Islet precursor cell (in vitro differentiated cells): ENCODE results near the gene SPTBN1.

ENCODE experiments used
- DNase-seq: peaks from one replicate; pipeline ENCODE4 v3.0.0-alpha.2; 2018

Gene SPTBN1

GRCh38 chr2:54434711-54435110 is 21.4 kb upstream of the SPTBN1 start:
- DNase-seq: no peak

GRCh38 chr2:54435325-54436226 is 20.6 kb upstream of the SPTBN1 start:
- no peak for DNase-seq

DNA sequence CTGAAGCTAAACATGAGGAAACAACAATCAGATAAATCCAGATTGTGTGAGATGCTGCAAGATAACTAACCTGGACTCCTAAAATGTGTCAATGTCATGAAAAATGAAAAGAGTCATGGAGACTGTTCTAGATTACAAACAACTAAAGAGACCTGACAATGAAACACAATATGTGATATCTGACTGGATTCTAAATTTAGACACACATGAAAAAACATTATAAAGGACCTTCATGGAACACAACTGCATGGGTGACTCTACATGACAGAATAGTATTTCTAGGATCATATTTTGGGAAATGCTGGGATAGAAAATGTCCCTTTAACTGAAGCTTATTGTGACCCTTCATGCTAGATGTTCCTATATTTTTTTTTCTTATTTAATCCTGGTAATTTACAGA is 18.5 kb upstream of the SPTBN1 start:
- no peak for DNase-seq

DNA sequence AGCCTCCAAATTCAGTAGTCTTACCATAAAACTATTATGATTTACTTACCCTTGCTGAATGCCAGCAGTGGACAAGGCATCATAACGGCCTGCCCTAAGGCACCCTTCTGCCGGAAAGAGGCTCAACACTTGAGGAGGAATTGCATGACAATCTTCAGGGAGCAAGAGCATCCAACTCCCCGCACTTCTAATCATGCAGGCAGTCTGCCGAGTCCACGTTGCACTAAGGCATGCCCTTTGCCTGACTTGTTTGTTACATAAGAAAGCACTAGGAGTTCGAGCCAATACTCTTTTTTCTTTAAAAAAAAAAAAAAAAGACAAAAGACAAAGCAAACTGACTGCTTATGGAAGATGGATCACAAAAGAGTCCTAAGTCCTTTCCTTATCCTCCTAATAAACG is 17.9 kb upstream of the SPTBN1 start:
- no peak for DNase-seq

DNA sequence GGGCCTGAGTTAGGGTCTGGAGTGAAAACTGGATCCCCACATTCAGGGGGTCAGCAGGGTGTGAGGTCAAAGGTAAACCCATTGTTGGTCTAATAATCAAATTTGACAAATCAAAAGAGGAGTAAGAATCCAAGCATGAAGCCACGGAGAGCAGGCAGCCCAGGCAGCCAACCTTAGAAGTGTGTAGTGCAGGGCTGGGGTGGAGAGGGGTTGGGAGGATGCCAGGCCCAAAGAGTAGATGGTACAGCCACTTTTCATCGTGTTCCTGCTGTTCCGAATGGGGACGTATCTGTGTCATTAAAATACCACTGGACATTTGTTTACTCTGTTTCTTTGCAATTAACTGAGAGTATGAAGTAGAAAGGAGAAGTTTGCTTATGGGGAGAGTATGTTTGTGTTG is 16.5 kb upstream of the SPTBN1 start:
- DNase-seq: no peak

- no peak for DNase-seq
These were observed 16.1 kb upstream of the SPTBN1 start for GRCh38 chr2:54440050-54440449.

DNA sequence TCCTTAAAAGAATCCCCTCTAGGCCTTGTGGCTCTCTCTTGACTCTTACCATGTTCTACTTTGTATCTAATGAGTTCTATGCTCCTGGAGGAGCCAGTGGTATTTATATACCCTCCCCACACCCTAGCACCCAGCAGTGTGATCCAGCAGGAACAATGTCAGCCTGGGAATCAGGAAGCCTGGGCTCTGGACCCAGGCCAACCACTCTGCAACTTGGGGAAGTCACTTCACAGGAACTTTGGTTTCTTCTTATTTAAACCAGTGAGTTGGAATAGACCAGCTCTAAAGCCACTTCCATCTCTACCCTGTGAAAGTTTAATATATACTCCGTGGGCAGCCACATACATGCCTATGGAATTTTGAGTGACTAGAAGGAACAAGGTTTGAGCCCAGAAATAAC is 11.6 kb upstream of the SPTBN1 start:
- DNase-seq: no peak

- no peak for DNase-seq
These were observed 10.0 kb upstream of the SPTBN1 start for GRCh38 chr2:54446122-54446521.

- no peak for DNase-seq
These were observed 9.5 kb upstream of the SPTBN1 start for GRCh38 chr2:54446625-54447024.

DNA sequence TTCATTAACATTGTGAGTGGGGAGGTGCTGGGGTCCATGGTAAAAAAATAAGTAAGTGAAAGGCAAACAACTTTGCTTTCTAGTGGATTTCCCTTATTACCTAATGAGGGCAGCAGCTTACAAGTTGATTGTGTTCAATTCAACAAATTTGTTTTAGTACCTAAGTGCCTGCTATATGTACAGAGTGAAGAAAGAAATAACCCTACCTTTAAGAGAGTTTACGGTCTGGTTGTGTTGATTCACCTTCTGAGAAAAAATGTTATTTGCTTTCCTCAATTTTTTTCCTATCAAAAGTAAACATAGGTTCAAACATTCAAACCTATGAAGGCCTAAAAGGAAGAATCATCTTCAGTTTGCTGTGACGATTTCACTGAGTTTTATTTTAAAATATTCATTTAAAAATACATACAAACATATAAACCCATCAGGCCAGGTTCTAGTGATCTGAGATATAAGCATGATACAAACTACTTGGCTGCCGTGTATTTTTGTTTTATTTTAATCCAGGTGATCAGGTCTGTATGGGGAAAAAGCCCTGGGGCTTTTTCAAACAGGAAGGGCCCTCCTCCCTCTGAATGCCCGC is 1.5 kb upstream of the SPTBN1 start:
- no peak for DNase-seq

DNA sequence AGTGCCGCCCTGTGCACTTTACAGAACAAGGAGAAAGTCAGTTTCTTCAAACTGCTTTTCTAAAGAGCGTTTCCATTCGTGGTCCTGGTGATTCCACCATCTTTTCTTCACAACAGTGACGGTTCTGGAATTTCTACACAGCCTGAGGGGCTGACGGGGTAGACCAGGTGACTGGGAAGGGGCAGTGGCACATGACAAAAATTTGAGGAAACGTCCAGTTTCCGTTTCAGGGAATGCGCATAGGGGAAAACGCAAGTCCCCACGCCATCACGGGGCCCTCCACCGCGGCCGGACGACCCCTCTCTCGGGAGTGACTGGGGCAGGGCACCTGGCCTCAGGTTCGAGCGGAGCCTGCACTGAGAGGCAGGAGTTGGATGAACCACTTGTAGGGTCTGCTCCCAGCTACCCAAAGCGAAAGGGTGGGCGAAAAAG is 980 bp upstream of the SPTBN1 start:
- DNase-seq: peak; percentile 67

DNA sequence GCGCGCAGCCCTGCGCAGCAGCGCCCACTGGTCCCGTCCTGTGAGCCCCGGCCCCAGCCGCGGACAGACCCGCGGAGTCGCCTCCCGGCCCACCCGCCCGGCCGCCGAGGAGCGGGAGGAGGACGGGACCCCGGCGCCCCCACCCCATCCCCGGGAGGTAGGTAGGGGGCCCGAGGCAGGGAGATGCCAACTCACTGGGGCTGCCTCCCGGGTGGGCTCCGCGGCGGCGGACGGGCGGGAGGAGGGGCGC is 160 bp downstream of the SPTBN1 start:
- no peak for DNase-seq

- peak; percentile 65 for DNase-seq
These were observed 640 bp downstream of the SPTBN1 start for GRCh38 chr2:54456612-54457322.

DNA sequence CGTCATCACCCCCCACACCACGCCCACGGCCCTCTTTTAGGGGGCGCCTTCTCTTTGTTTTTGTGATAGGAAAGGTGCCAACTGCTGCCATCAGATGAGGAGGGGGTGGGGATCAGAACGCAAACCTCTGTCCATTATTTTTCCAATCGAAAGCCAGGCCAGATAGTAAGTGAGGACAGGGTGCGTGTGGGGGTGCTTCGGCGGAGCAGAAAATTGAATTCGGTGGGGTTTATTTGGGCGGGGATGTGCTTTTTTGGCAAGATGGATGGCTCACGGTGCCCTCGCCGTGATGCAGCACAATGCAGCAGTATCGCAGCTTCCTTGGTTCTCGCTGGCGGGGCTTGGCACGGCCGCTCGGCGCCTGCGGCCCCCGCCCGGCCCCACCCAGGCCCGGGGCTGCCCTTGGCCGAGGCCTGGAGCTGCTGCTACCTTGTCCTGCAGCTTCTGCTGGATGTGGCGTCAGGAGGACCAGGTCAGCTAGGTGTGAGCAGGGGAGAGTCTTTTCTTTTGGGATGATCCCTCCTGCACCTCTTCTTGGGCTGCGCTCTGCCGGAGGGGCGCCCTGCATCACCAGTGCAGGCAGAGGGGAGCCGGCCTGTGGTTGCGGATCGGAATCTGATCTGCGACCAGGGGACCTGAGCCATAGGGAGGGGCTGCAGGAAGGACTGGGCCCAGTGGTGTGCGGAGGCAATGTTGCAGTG is 1.3 kb downstream of the SPTBN1 start:
- DNase-seq: peak; percentile 70

- no peak for DNase-seq
These were observed 2.9 kb downstream of the SPTBN1 start for GRCh38 chr2:54459037-54459441.

GRCh38 chr2:54461261-54461660 is 5.1 kb downstream of the SPTBN1 start:
- DNase-seq: no peak

DNA sequence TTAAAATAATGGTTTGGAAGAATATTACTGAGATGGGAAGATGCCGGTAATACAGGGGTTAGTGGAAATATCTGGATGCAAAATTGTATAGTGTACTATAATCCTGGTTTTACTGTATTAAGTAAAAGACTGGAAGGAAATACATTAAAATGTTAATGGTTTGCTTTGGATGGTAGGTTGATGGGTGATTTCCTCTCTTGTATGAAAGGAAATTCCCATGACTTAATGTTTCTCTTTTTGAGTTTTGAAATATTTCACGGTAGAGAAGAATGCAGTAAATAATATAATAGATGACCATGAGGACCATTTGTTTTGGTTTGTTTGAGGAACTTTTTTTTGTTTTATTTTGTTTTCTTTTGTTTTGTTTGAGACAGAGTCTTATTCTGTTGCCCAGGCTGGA is 8.2 kb downstream of the SPTBN1 start:
- no peak for DNase-seq

- DNase-seq: no peak
These were observed 9.0 kb downstream of the SPTBN1 start for GRCh38 chr2:54465143-54465542.

DNA sequence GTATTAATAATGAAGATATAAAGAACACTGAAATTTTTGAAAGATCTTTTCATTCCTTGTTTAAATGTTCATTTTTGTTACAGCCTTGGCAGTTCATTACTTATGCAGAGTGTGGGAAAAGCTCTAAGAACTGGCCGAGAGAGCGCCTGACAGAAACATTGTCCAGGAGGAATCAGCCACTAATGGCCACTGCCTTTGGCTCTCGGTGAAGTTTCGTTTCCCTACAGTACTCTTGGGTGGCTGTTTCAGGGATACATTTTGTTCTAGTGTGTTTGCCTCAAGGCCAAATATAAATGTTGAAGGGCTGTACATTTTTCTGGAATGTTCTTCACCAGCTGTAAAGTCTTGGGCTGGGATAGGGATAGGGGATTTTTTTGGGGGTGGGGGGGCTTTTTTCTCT is 10.7 kb downstream of the SPTBN1 start:
- DNase-seq: peak; percentile 56

GRCh38 chr2:54468673-54469072 is 12.5 kb downstream of the SPTBN1 start:
- DNase-seq: no peak

GRCh38 chr2:54469484-54470053 is 13.4 kb downstream of the SPTBN1 start:
- DNase-seq: peak; percentile 95

DNA sequence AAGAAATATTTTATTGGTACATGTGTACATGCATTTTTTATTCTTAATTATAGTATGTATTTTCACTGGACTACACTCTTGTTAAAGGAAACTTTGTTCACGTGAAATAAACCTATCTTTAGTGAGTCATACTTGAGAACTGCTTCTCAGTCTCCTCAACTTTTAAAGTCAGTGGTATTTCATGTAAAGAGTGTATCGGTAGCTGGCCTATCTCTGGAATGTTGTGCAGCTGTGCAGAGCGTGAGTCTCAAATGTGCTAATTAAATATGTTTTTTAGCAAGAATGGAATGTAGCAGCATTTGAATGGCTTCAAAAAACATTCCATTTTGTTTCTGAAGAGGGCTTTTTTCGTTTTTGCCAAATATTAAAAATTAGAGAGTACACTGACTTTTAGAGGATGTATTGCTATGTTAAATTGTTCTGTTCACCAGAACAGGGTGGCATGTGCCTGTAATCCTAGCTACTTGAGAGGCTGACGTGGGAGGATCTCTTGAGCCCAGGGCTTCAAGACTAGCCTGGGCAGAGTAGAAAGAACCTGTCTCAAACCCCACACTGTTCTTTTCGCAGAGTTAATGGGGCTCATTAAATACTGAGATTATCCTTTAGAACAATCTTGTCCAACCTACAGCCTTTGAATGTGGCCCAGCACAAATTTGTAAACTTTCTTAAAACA is 14.3 kb downstream of the SPTBN1 start:
- peak; percentile 64 for DNase-seq
